Neural cell (in vitro differentiated cells): Measurements from ENCODE around the gene SIGLEC12.

Experiments used
- EP300 ChIP-seq: fragments of 450-650 bp; conservative IDR thresholded peaks from 2 replicates; pipeline ENCODE4 v1.6.1; 2014; ENCODE audit warnings: antibody characterized with exemption, mild to moderate bottlenecking, moderate library complexity; ENCODE audit not compliant: poor library complexity, severe bottlenecking
- EZH2 ChIP-seq: fragments of 200-600, 300-800 bp; shearing (Covaris generic), sonication (generic); IDR thresholded peaks from 2 replicates; pipeline ENCODE4 v1.6.1; 2014; ENCODE audit warnings: antibody characterized with exemption, low read length, borderline replicate concordance, mild to moderate bottlenecking; ENCODE audit not compliant: insufficient read depth, poor library complexity, severe bottlenecking
- MXI1 ChIP-seq: fragments of 450-650 bp; conservative IDR thresholded peaks from 2 replicates; pipeline ENCODE4 v1.6.1; 2014; ENCODE audit warnings: antibody characterized with exemption, mild to moderate bottlenecking; ENCODE audit not compliant: poor library complexity, severe bottlenecking
- POLR2AphosphoS5 ChIP-seq: IDR thresholded peaks from 2 replicates; pipeline ENCODE4 v1.6.1; 2012
- RAD21 ChIP-seq: fragments of 450-650 bp; conservative IDR thresholded peaks from 2 replicates; pipeline ENCODE4 v1.6.1; 2014; ENCODE audit warnings: antibody characterized with exemption, mild to moderate bottlenecking, moderate library complexity
- SMC3 ChIP-seq: fragments of 450-650 bp; conservative IDR thresholded peaks from 2 replicates; pipeline ENCODE4 v1.6.1; 2014; ENCODE audit warnings: antibody characterized with exemption, mild to moderate bottlenecking, moderate library complexity; ENCODE audit not compliant: poor library complexity
- TAF1 ChIP-seq: IDR thresholded peaks from 2 replicates; pipeline ENCODE4 v1.6.1; 2012; ENCODE audit warnings: low read depth
- TF ChIP-seq, protein P1 (sequence below): fragments of 450-650 bp; IDR thresholded peaks from 2 replicates; pipeline ENCODE4 v1.5.1; 2014; ENCODE audit warnings: antibody characterized with exemption, mild to moderate bottlenecking, moderate library complexity; ENCODE audit not compliant: poor library complexity, severe bottlenecking
- TF ChIP-seq, protein P2 (sequence below): IDR thresholded peaks from 2 replicates; pipeline ENCODE4 v1.6.1; 2012; ENCODE audit warnings: borderline replicate concordance

DNA sequence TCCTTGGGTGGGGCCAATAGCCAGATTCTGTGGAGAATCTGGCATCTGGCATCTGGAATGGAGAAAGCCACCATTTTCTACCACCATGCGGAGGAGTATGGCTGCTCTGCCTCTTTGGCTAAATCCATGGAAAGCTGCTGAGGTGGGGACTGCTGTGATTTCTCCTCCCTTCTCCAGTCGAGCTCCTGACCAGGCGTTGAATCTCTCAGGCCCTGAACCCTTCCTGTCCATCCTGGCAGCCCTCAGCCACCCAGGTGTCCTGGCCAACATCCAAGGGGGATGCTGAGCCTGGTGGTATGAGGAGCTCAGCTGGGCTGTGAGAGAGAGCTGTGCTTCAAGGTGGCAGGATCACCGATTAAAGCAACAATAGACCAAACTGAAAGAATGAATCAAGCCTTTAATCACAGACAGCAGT lies 47.3 kb upstream of the SIGLEC12 start:
- TF ChIP-seq, protein P1, sequence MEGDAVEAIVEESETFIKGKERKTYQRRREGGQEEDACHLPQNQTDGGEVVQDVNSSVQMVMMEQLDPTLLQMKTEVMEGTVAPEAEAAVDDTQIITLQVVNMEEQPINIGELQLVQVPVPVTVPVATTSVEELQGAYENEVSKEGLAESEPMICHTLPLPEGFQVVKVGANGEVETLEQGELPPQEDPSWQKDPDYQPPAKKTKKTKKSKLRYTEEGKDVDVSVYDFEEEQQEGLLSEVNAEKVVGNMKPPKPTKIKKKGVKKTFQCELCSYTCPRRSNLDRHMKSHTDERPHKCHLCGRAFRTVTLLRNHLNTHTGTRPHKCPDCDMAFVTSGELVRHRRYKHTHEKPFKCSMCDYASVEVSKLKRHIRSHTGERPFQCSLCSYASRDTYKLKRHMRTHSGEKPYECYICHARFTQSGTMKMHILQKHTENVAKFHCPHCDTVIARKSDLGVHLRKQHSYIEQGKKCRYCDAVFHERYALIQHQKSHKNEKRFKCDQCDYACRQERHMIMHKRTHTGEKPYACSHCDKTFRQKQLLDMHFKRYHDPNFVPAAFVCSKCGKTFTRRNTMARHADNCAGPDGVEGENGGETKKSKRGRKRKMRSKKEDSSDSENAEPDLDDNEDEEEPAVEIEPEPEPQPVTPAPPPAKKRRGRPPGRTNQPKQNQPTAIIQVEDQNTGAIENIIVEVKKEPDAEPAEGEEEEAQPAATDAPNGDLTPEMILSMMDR: no peak
- TF ChIP-seq, protein P2, sequence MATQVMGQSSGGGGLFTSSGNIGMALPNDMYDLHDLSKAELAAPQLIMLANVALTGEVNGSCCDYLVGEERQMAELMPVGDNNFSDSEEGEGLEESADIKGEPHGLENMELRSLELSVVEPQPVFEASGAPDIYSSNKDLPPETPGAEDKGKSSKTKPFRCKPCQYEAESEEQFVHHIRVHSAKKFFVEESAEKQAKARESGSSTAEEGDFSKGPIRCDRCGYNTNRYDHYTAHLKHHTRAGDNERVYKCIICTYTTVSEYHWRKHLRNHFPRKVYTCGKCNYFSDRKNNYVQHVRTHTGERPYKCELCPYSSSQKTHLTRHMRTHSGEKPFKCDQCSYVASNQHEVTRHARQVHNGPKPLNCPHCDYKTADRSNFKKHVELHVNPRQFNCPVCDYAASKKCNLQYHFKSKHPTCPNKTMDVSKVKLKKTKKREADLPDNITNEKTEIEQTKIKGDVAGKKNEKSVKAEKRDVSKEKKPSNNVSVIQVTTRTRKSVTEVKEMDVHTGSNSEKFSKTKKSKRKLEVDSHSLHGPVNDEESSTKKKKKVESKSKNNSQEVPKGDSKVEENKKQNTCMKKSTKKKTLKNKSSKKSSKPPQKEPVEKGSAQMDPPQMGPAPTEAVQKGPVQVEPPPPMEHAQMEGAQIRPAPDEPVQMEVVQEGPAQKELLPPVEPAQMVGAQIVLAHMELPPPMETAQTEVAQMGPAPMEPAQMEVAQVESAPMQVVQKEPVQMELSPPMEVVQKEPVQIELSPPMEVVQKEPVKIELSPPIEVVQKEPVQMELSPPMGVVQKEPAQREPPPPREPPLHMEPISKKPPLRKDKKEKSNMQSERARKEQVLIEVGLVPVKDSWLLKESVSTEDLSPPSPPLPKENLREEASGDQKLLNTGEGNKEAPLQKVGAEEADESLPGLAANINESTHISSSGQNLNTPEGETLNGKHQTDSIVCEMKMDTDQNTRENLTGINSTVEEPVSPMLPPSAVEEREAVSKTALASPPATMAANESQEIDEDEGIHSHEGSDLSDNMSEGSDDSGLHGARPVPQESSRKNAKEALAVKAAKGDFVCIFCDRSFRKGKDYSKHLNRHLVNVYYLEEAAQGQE: no peak
- TF ChIP-seq EP300 (no peak), EZH2 (no peak), POLR2AphosphoS5 (no peak), TAF1 (no peak), SMC3 (no peak), MXI1 (no peak), RAD21 (no peak)
